ENCODE data around the gene ECHDC3.
"Not testable (repeated sequence)": the region's sequence is repeated elsewhere in the genome, so short reads cannot be mapped to it uniquely, and the experiment has no call there.

Gene ECHDC3

GRCh38 chr10:11707624-11708350 is 34.4 kb upstream of the ECHDC3 start:
- H3K4me3 ChIP-seq (ENCODE audit: low read length) = no peak overlapping the region
- no peak for DNase-seq (ENCODE audit: low read depth)
- no peak for TF ChIP-seq CTCF (conservative IDR thresholded peaks at IDR 0.05; ENCODE audit: low read depth, low read length)

GRCh38 chr10:11708801-11709200 is 33.4 kb upstream of the ECHDC3 start:
- not testable (repeated sequence) for H3K4me3 ChIP-seq (ENCODE audit: low read length); DNase-seq (ENCODE audit: low read depth)

DNA sequence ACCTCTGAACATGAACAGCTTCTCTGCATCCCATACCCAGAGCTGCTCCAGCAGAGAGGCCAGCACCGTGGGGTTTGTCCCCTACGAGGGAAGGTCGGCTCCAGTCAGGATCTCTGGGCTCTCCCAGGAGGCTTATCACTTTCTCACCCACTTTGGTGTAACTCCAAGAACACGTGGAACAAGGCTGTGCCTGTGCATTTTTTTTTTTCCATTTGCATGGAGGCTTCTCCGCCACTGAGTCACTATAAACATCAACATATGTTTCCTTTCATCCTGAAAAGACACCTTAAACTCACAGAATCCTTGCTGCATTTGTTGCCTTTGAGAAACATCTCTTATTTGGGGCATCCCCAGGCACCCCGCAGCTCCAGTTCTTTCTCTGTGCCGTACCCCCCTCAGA is 29.4 kb upstream of the ECHDC3 start:
- no peak overlapping the region for H3K4me3 ChIP-seq (ENCODE audit: low read length)
- TF ChIP-seq CTCF (conservative IDR thresholded peaks at IDR 0.05; ENCODE audit: low read depth, low read length) = no peak
- DNase-seq (ENCODE audit: low read depth) = no peak

DNA sequence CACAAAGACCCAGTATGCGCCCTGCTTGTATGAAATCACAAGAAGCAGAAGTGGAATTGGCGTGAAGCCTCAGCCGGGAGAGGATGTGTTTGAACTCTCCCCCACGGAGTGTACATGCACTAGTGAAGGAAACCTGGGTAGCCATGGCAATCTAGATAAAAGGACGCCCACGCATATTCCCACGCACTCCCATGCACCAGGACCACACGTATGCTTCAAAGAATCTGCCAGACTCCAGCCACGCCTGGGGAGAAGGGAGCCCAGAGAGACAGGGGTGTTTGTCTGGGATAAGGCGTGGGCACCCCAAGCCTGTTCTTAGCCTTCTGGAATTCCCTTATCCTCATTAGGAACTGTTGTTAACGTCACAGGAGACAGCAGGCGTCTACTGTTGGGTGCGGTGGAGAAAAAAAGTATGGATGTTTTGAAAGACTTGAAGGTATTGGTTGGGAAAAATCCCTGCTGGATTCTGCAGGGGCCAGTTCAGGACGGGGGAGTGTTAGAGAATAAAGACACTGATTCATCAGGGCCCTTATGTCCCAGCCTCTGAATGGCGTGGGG is 28.9 kb upstream of the ECHDC3 start:
- H3K4me3 ChIP-seq (ENCODE audit: low read length) = no peak overlapping the region
- no peak for TF ChIP-seq CTCF (conservative IDR thresholded peaks at IDR 0.05; ENCODE audit: low read depth, low read length)
- DNase-seq (ENCODE audit: low read depth) = peak; percentile 74

GRCh38 chr10:11713963-11714362 is 28.2 kb upstream of the ECHDC3 start:
- H3K4me3 ChIP-seq (ENCODE audit: low read length) = no peak overlapping the region
- no peak for DNase-seq (ENCODE audit: low read depth)
- no peak for TF ChIP-seq CTCF (conservative IDR thresholded peaks at IDR 0.05; ENCODE audit: low read depth, low read length)

GRCh38 chr10:11714750-11715365 is 27.3 kb upstream of the ECHDC3 start:
- no peak overlapping the region for H3K4me3 ChIP-seq (ENCODE audit: low read length)
- no peak for TF ChIP-seq CTCF (conservative IDR thresholded peaks at IDR 0.05; ENCODE audit: low read depth, low read length)
- no peak for DNase-seq (ENCODE audit: low read depth)

DNA sequence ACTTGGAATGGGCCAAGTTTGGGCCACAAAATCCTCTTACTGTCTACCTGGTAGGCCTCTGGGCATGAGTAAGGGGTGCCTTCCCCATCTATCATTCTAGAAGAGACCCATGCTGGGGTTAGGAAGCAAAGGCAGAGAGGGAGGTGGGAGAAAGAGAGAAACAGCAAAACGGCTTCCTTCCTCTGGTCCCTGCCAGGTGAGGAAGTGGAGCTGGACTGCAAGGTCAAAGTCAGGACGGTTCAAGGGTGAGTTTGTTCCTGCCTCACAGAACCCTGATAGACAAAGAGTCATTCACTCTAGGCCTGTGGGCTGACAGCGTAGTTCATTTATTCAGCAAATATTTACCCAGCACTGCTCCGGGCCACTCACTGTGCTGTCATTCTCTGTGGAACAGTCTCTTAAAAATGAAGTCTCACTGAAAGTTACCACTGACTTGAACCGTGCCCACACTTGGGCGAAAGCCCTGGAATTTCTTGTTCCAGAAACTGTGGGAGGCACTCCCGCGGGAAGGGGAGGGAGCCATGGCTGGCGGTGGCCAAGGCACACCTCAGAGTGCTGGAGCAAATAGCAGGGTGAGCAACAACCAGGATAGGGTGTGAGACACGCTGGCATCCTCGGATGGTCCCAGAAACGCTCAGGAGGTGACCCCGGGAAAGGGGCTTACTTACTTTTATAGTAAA is 26.2 kb upstream of the ECHDC3 start:
- no peak for DNase-seq (ENCODE audit: low read depth)
- TF ChIP-seq CTCF (conservative IDR thresholded peaks at IDR 0.05; ENCODE audit: low read depth, low read length) = no peak
- no peak overlapping the region for H3K4me3 ChIP-seq (ENCODE audit: low read length)
